PC-9 (cell line): ENCODE results near the gene PCAT6.

Experiments
- EZH2 ChIP-seq: fragments of 200-600 bp; sonication (generic); IDR thresholded peaks from 2 replicates; pipeline ENCODE4 v1.8.0; 2017; ENCODE audit warnings: antibody characterized with exemption, low read depth
- TF ChIP-seq, protein P1 (sequence below): fragments of 200-600 bp; sonication (generic); conservative IDR thresholded peaks from 2 replicates; pipeline ENCODE4 v1.6.1; 2017; ENCODE audit warnings: mixed run types, antibody characterized with exemption, mild to moderate bottlenecking, moderate library complexity

DNA sequence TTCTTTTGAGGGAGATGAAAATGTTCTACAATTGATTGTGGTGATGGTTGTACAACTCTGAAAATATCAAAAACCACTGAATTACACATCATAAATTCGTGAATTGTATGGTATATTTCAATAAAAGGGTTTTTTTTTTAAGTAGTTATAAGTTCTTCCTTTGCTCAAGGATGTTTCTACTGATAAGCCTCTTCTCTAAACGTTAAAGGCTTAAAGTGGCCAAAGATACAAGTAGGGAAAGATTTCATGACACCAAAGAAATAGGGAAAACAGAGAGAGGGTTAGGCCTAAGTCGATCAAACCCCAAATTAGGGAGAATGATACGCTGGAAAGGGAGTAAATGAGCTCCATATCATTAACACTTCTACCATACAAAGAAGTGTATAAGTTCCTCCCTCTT lies 6.6 kb upstream of the PCAT6 start:
- TF ChIP-seq, protein P1, sequence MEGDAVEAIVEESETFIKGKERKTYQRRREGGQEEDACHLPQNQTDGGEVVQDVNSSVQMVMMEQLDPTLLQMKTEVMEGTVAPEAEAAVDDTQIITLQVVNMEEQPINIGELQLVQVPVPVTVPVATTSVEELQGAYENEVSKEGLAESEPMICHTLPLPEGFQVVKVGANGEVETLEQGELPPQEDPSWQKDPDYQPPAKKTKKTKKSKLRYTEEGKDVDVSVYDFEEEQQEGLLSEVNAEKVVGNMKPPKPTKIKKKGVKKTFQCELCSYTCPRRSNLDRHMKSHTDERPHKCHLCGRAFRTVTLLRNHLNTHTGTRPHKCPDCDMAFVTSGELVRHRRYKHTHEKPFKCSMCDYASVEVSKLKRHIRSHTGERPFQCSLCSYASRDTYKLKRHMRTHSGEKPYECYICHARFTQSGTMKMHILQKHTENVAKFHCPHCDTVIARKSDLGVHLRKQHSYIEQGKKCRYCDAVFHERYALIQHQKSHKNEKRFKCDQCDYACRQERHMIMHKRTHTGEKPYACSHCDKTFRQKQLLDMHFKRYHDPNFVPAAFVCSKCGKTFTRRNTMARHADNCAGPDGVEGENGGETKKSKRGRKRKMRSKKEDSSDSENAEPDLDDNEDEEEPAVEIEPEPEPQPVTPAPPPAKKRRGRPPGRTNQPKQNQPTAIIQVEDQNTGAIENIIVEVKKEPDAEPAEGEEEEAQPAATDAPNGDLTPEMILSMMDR = no peak
- TF ChIP-seq EZH2 = no peak
